Hematopoietic multipotent progenitor cell treated with erythropoietin and hydrocortisone succinate and interleukin-3 and kit ligand, for 15 days (in vitro differentiated cells): ENCODE measurements around the gene SLC7A7.
"Not testable (repeated sequence)": the region's sequence is repeated elsewhere in the genome, so short reads cannot be mapped to it uniquely, and the experiment has no call there.

Experiments used
- DNase-seq: peaks from one replicate; pipeline ENCODE4 v3.0.0-alpha.2; 2015; ENCODE audit warnings: low spot score

The SLC7A7 gene

DNA sequence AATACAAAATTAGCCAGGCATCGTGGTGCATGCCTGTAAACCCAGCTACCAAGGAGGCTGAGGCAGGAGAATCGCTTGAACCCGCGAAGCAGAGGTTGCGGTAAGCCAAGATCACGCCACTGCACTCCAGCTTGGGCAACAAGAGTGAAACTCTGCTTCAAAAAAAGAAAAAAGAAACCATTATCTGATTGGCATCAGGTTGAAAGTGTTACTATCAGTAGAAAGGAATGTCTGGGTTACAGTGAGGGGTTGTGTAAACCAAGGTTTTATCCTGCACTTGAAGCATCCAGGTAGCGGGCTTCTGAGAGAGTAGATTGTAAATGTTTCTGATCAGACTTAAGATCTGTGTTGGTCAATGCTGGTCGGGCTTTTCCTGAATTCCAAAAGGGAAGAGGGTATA, 62.8 kb downstream of the SLC7A7 start:
- DNase-seq, result no peak

DNA sequence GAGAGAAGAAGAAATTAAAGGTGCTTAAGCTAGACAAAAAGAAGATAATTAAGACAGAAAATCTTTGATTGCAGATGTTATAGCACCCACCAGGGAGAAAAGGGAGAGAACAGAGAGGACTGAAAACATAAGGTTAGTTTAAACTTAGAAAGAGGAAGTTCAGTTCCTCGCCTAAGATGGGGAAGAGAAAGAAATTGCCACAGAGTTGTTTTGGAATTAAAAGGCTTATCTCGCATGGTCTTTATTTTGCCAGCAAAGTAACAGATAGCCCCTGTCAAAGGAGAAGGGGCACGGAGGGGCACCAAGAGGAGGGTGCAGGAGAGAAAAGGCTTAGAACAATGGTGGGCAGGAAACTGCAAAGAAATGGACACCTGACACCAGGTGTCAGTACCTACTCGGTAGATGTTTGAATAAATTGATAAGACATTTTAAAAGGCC, 66.6 kb downstream of the SLC7A7 start:
- DNase-seq, result no peak

DNA sequence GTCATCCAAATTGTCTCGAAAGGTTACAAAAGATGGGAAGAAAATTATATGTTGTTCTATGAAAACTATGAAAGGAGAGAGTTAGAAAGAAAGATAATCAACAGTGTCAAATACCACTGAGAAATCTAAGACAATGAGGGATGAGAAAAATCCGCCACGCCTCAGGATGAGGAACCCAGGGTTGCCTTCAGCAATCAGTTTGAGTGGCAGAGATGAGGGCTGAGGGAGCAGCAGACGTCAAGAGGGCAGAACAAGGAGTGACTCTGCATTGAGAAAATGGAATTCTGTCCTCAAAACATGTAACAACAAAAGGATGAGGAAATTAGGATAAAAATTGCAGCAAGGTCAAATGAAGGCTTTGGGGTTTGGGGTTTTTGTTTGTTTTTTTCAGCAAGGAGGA, 67.0 kb downstream of the SLC7A7 start:
- no peak for DNase-seq

DNA sequence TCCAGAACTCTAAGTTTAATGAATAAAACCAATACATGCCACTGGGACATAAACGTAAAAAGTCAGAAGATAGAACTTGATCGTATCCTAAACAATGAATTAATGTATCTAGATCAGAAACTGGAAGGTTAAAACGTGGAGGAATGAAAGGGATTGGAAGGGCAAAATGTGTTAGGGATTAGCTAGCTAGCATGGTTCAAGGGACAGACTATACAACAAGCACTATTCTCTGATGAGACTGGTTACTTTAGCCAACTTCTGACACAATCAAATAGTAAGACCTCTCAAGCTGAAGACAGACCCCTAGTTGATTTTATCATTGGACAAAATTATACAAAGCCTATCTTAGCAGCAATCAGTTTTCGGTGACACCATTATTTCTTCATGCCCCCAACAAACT, 67.5 kb downstream of the SLC7A7 start:
- DNase-seq, result no peak

DNA sequence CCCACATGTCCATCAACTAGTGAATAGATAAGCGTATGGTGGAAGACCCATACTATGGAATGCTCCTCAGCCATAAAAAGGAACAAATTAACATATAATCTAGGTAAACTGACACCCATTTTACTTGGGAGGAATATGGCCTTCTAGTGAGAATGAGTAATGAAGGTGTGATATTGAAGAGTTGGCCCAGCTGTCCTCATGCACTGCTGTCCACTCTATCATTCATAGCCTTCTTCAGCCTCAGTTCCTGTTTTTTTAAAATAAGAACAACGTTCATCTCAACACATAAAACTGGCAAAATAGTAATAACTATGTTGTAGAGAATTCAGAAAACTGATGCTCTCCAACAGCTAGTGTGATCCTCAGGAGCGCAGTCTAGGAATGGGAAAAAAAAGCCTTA, 75.2 kb downstream of the SLC7A7 start:
- no peak for DNase-seq

DNA sequence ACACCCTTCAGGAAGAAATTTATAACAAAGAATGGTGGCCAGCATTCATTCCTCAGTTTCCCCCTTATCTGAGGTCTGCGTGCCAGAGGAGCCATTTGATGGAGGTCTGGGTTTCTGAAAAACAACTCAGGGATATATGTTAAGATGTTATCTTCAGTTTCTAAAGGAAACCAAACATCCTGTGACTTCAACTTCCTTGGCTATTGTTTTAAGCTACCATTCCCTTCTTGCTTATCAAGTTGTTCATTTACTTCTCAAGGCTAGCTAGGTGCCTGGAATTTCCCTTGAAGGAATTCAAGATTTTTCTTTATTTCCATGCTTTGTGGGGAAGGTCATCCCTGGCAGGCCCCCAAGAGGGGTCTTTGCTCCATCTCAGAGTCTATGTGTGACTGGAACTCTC, 75.8 kb downstream of the SLC7A7 start:
- DNase-seq, result no peak

DNA sequence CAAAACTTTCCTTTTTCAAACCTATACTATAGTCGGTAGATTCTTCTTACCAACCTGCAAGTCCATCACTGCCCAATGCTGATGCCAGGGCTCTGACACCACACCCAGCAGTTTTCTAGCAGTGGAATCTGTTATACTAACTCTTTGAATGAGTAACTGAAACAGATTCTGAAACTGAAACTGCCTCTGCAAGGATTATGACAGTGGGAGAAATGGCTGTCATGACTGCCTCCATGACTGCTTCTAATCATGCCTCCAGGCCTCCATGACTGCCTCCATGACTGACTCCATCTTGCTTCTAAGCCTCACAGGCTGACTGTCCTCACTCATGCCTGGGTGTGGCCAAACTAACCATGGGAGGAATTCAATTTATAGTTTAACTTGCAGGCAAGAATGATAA, 78.2 kb downstream of the SLC7A7 start:
- DNase-seq, result no peak

DNA sequence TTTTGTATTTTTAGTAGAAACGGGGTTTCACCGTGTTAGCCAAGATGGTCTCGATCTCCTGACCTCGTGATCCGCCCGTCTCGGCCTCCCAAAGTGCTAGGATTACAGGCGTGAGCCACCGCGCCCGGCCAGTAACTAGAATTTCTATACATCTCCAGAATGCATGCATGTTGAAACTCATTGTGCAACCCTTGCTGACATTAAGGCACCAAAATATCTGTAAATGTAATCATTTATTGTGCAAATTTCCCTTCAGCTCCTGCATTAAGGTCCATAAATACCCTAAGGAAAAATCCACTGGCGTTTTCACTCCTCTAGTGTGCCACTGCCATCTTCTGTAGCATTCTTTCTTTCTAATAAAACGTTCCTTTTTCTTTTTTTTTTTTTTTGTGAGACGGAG, 78.9 kb downstream of the SLC7A7 start:
- not testable (repeated sequence) for DNase-seq

DNA sequence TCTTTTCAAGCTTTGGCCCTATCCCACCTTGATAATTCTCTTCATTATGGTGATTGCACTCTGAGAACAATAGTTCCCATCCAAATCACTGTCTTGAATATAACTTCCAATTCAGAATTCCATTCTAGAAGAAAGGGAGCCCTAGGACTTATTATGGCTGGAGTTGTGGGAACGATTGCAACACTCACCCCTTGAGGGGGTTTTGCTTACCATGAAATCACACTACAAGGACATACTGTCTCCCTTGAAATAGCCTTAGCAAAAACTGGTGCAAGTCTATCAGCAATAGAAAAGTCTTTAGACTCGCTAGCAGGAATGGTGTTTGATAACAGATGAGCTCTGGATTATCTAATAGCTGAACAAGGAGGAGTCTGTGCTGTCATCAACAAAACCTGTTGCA, 80.1 kb downstream of the SLC7A7 start:
- no peak for DNase-seq

DNA sequence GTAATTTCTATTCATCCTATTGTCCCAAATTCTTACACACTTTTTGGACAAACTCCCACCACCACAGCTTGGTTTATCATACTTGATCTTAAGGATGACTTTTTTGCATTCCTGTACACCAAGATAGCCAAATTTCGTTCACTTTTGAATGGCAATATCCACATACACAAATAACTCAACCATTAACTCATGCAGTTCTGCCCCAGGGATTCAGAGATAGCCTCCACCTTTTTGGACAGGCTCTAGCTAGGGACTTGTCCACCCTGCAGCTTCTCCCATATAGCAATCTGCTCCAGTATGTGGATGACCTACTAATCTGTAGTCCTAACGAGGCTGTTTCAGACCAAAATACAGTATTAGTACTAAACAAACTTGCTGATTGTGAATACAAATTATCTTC, 81.4 kb downstream of the SLC7A7 start:
- DNase-seq, result no peak

DNA sequence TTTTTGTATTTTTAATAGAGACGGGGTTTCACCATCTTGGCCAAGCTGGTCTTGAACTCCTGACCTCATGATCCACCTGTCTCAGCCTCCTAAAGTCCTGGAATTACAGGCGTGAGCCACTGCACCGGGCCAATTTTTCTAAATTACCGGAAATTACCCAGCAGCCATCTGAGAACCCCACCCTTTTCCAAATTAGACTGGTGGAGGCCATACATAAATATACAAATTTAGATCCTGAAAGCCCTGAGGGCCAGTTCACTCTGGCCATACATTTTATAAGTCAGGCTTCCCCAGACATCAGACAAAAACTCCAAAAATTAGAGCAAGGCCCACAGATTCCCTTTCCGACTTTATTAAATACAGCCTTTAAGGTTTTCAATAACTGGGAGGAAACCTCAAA, 83.2 kb downstream of the SLC7A7 start:
- not testable (repeated sequence) for DNase-seq

DNA sequence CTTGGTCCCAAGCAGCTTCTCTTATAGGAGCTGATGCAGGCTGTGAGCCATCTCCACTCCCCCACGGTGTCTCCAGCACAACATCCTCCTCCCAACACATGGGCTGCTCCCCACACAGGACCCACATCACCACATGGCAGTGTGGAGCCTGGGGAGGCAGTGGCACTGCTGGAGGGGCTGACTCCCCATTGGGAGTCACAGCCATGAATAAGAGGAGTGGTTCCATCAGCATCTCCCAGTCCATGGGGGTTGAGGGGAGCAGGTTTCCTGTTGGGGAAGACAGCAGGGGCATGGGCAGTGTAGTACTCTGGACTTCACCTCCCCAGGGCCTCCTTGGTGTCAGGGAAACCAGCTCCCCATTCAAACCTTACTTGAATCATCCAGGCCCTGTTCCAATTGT, 89.2 kb downstream of the SLC7A7 start:
- DNase-seq, result no peak

DNA sequence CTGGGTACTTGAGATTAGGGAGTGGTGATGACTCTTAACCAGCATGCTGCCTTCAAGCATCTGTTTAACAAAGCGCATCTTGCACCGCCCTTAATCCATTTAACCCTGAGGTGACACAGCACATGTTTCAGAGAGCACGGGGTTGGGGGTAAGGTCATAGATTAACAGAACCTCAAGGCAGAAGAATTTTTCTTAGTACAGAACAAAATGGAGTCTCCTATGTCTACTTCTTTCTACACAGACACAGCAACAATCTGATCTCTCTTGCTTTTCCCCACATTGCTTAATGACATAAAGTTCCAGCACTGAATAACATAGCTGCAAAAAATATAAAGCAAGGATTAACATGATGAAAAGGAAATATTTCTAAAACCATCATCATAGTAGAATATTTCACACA, 89.9 kb downstream of the SLC7A7 start:
- DNase-seq, result not testable (repeated sequence)

DNA sequence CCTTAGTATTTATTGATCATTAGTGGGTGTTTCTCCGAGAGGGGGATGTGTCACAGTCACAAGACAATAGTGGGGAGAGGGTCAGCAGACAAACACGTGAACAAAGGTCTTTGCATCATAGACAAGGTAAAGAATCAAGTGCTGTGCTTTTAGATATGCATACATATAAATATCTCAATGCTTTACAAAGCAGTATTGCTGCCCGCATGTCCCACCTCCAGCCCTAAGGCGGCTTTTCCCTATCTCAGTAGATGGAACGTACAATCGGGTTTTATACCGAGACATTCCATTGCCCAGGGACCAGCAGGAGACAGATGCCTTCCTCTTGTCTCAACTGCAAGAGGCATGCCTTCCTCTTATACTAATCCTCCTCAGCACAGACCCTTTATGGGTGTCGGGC, 90.4 kb downstream of the SLC7A7 start:
- DNase-seq, result not testable (repeated sequence)

DNA sequence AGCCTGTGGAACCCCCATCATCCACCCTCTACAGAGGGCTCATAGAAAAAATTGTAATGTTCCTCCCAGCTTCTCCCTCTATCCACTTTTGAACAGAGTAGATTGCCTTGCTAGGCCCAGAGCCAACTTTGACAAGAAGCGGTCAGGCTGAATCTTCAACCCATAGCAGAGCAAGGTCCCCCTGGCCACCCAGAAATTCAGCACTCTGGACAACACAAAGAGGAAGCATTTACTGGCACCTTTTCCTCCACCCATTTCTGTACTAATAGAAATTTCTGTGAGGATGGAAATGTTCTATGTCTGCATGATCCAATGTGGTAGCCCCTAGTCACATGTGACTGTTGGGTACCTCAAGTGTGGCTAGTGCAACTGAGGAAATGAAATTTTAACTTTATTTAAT, 91.4 kb downstream of the SLC7A7 start:
- DNase-seq, result no peak
